MM.1S (cell line): ENCODE data around the gene BOD1L2.

Experiments
- DNase-seq: peaks from one replicate; pipeline ENCODE4 v3.0.0-alpha.2; 2015
- H2AFZ ChIP-seq: fragments of 300-600 bp; sonication (generic); 2 replicates; pipeline ENCODE4 v1.6.0; 2016; ENCODE audit warnings: antibody characterized with exemption, low read length
- H3F3A ChIP-seq: fragments of 300-600 bp; sonication (generic); 2 replicates; pipeline ENCODE4 v1.6.1; 2016; ENCODE audit warnings: mild to moderate bottlenecking, antibody characterized with exemption, low read length, moderate library complexity, mixed read lengths; ENCODE audit not compliant: insufficient read depth
- H3K27ac ChIP-seq: fragments of 300-600 bp; sonication (generic); 2 replicates; pipeline ENCODE4 v1.5.1; 2016; ENCODE audit warnings: mild to moderate bottlenecking, low read length
- H3K27me3 ChIP-seq: fragments of 300-600 bp; sonication (generic); replicated peaks from 2 replicates; pipeline ENCODE4 v1.6.0; 2016; ENCODE audit warnings: low read length; ENCODE audit not compliant: insufficient read depth
- H3K36me3 ChIP-seq: fragments of 300-600 bp; sonication (generic); replicated peaks from 2 replicates; pipeline ENCODE4 v1.6.1; 2016; ENCODE audit warnings: mild to moderate bottlenecking, low read length, mixed read lengths; ENCODE audit not compliant: insufficient read depth
- H3K4me1 ChIP-seq: fragments of 300-600 bp; sonication (generic); 2 replicates; pipeline ENCODE4 v1.6.1; 2016; ENCODE audit warnings: low read length, mixed read lengths
- H3K4me2 ChIP-seq: fragments of 300-600 bp; sonication (generic); 2 replicates; pipeline ENCODE4 v1.6.0; 2016; ENCODE audit warnings: low read depth, low read length
- H3K4me3 ChIP-seq: fragments of 300-600 bp; sonication (generic); 2 replicates; pipeline ENCODE4 v1.5.1; 2016; ENCODE audit warnings: low read length, mixed read lengths
- H3K79me2 ChIP-seq: fragments of 300-600 bp; sonication (generic); 2 replicates; pipeline ENCODE4 v1.6.1; 2016; ENCODE audit warnings: mixed run types, low read length, mixed read lengths
- H3K9ac ChIP-seq: fragments of 300-600 bp; sonication (generic); 2 replicates; pipeline ENCODE4 v1.6.1; 2016; ENCODE audit warnings: low read length, mixed read lengths
- H3K9me2 ChIP-seq: fragments of 300-600 bp; sonication (generic); replicated peaks from 2 replicates; pipeline ENCODE4 v1.6.1; 2016; ENCODE audit warnings: mild to moderate bottlenecking, low read length, mixed read lengths; ENCODE audit not compliant: insufficient read depth
- H3K9me3 ChIP-seq: fragments of 300-600 bp; sonication (generic); replicated peaks from 2 replicates; pipeline ENCODE4 v1.6.1; 2016; ENCODE audit warnings: mild to moderate bottlenecking, low read length, mixed read lengths; ENCODE audit not compliant: insufficient read depth
- H4K20me1 ChIP-seq: fragments of 300-600 bp; sonication (generic); 2 replicates; pipeline ENCODE4 v1.6.1; 2016; ENCODE audit warnings: mild to moderate bottlenecking, low read length, moderate library complexity, mixed read lengths; ENCODE audit not compliant: insufficient read depth
- CTCF ChIP-seq: fragments of 300-600 bp; sonication (generic); IDR thresholded peaks from 2 replicates; pipeline ENCODE4 v1.5.1; 2016; ENCODE audit warnings: antibody characterized with exemption, low read length, mixed read lengths
- EZH2 ChIP-seq: fragments of 300-600 bp; sonication (generic); optimal IDR thresholded peaks from 2 replicates; pipeline ENCODE3; 2017; ENCODE audit warnings: low read depth, mild to moderate bottlenecking, antibody characterized with exemption, low read length, mixed read lengths
- EZH2phosphoT487 ChIP-seq: fragments of 300-600 bp; sonication (generic); IDR thresholded peaks from 2 replicates; pipeline ENCODE4 v1.6.1; 2018; ENCODE audit warnings: antibody characterized with exemption, low read length

Gene BOD1L2

GRCh38 chr18:57113799-57114420, 33.0 kb upstream of the BOD1L2 start:
- Histone ChIP-seq H3K9me3 (no peaks in the 10 kb centered on the region), H3K27me3 (no peaks in the 10 kb centered on the region)
- TF ChIP-seq EZH2 = no peak
- TF ChIP-seq CTCF = no peak
- TF ChIP-seq EZH2phosphoT487 = no peak

GRCh38 chr18:57116598-57117132, 30.2 kb upstream of the BOD1L2 start:
- Histone ChIP-seq H3K9ac (no peak overlapping the region), H3K27ac (no peak overlapping the region), H3K4me1 (no peaks in the 10 kb centered on the region), H2AFZ (no peak overlapping the region), H3K27me3 (no peaks in the 10 kb centered on the region), H3K9me3 (no peaks in the 10 kb centered on the region), H3K36me3 (no peaks in the 10 kb centered on the region), H3K79me2 (no peaks in the 10 kb centered on the region), H3F3A (no peaks in the 10 kb centered on the region), H3K4me2 (no peak overlapping the region), H3K4me3 (no peak overlapping the region), H3K9me2 (no peaks in the 10 kb centered on the region), H4K20me1 (no peaks in the 10 kb centered on the region)
- TF ChIP-seq EZH2 = no peak
- no peak for TF ChIP-seq CTCF
- TF ChIP-seq EZH2phosphoT487 = no peak
- no peak for DNase-seq

More at GRCh38 chr18:57113799-57114420, 33.0 kb upstream of the BOD1L2 start:
- Histone ChIP-seq H3K27ac (no peak overlapping the region), H3K4me3 (no peak overlapping the region), H3K4me1 (no peaks in the 10 kb centered on the region), H3K36me3 (no peaks in the 10 kb centered on the region), H3K9ac (no peak overlapping the region), H3K4me2 (no peak overlapping the region), H4K20me1 (no peaks in the 10 kb centered on the region), H3K9me2 (no peaks in the 10 kb centered on the region), H3F3A (no peaks in the 10 kb centered on the region), H3K79me2 (no peaks in the 10 kb centered on the region), H2AFZ (no peak overlapping the region)
- no peak for DNase-seq

- Histone ChIP-seq H3K9me3 (no peaks in the 10 kb centered on the region), H3K27me3 (no peaks in the 10 kb centered on the region), H3K4me2 (no peak overlapping the region), H3K79me2 (no peaks in the 10 kb centered on the region), H3K27ac (no peak overlapping the region), H3K9ac (no peak overlapping the region), H3F3A (no peaks in the 10 kb centered on the region), H3K4me1 (no peaks in the 10 kb centered on the region), H3K4me3 (no peak overlapping the region), H2AFZ (no peak overlapping the region), H3K9me2 (no peaks in the 10 kb centered on the region), H4K20me1 (no peaks in the 10 kb centered on the region), H3K36me3 (no peaks in the 10 kb centered on the region)
- TF ChIP-seq EZH2phosphoT487 (no peak), EZH2 (no peak), CTCF (no peak)
- DNase-seq = no peak
These were observed 25.3 kb upstream of the BOD1L2 start for GRCh38 chr18:57121542-57122112.
